Smooth muscle cell (in vitro differentiated cells): ENCODE measurements around the gene ZBTB16. TPM values are rescaled to one million over a fixed set of nuclear protein-coding genes. Genes with fewer than 3 reads are reported as not detected.

ENCODE experiments used
- DNase-seq: peaks from one replicate; lab custom pipeline; 2025; ENCODE audit not compliant: unreplicated experiment; lab: John Stamatoyannopoulos, UW
- H2AFZ ChIP-seq: fragments of 200-600 bp; sonication (generic); 2 replicates; pipeline ENCODE4 v1.6.0; 2016; ENCODE audit warnings: antibody characterized with exemption, low read depth, mild to moderate bottlenecking
- H3F3A ChIP-seq: fragments of 200-600 bp; sonication (generic); 2 replicates; pipeline ENCODE4 v1.6.0; 2017; ENCODE audit warnings: antibody characterized with exemption, low read depth
- H3K27ac ChIP-seq: fragments of 200-600 bp; sonication (generic); 2 replicates; pipeline ENCODE4 v1.5.1; 2016; ENCODE audit warnings: low read depth, mild to moderate bottlenecking
- H3K27me3 ChIP-seq: fragments of 200-600 bp; sonication (generic); 2 replicates; pipeline ENCODE4 v1.6.1; 2016; ENCODE audit warnings: low read depth, mild to moderate bottlenecking
- H3K36me3 ChIP-seq: fragments of 200-600 bp; sonication (generic); 2 replicates; pipeline ENCODE4 v1.5.1; 2016; ENCODE audit warnings: low read depth
- H3K4me1 ChIP-seq: fragments of 200-600 bp; sonication (generic); 2 replicates; pipeline ENCODE4 v1.5.1; 2016; ENCODE audit warnings: low read depth
- H3K4me2 ChIP-seq: fragments of 200-600 bp; sonication (generic); 2 replicates; pipeline ENCODE4 v1.6.0; 2016; ENCODE audit warnings: mild to moderate bottlenecking
- H3K4me3 ChIP-seq: fragments of 200-600 bp; sonication (generic); 2 replicates; pipeline ENCODE4 v1.5.1; 2016; ENCODE audit warnings: mild to moderate bottlenecking
- H3K79me2 ChIP-seq: fragments of 200-600 bp; sonication (generic); 2 replicates; pipeline ENCODE4 v1.6.0; 2016; ENCODE audit warnings: low read depth, mild to moderate bottlenecking
- H3K9ac ChIP-seq: fragments of 200-600 bp; sonication (generic); 2 replicates; pipeline ENCODE4 v1.6.0; 2016; ENCODE audit warnings: low read depth
- H3K9me3 ChIP-seq: fragments of 200-600 bp; sonication (generic); replicated peaks from 2 replicates; pipeline ENCODE4 v1.5.1; 2016; ENCODE audit warnings: low read depth
- H4K20me1 ChIP-seq: fragments of 200-600 bp; sonication (generic); 2 replicates; pipeline ENCODE4 v1.6.0; 2016; ENCODE audit warnings: low read depth
- CTCF ChIP-seq: fragments of 200-600 bp; sonication (generic); IDR thresholded peaks from 2 replicates; pipeline ENCODE4 v1.5.1; 2017; ENCODE audit warnings: borderline replicate concordance, mild to moderate bottlenecking, antibody characterized with exemption; ENCODE audit not compliant: insufficient read depth, poor library complexity, severe bottlenecking
- WGBS: methylation state at CpG from one replicate; pipeline ENCODE4 v1.1.7; 2016; ENCODE audit warnings: low lambda C conversion rate; 5-methylcytosine and 5-hydroxymethylcytosine counted together
- polyA plus RNA-seq: library from polyadenylated mRNA; unstranded; fragments of >200 nt; fragmentation: Nextera tagmentation; extraction: Ambion mirVana; gene quantifications from 2 replicates; pipeline ENCODE4 v1.2.1, GENCODE V29; 2016
- total RNA-seq: library from RNA; depleted of rRNA; stranded (reverse); fragments of >200 nt; gene quantifications from 2 replicates; pipeline ENCODE4 v1.2.3, GENCODE V29; 2014

Gene ZBTB16
- total and polyA plus RNA-seq, 2 experiments from 2014 or later, result not detected

DNA sequence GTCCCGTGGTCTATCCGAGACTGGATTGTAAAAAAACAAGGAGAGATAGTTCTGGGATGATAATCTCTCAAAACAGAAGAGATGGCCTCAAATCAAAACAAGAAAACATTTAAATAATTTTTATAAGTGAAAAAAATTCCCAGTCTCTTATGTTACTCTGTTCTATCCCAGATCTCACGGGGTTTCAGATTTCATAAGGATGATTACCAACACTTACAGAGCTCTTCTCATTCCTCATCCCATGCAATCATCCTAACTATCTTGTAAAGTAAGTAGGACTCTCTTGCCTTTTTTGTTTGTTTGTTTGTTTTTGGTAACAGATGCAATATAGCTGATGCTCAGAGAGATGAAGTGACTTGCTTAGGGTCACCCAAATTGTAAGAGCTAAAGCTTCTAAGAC is 20.0 kb upstream of the ZBTB16 start:
- H2AFZ ChIP-seq, result no peak overlapping the region
- H4K20me1 ChIP-seq, result no peaks in the 10 kb centered on the region
- H3K79me2 ChIP-seq, result no peaks in the 10 kb centered on the region
- H3K9me3 ChIP-seq, result no peaks in the 10 kb centered on the region
- no peak overlapping the region for H3K4me3 ChIP-seq
- peaks cover 20% of the 10 kb centered on the region for H3K27me3 ChIP-seq
- peaks cover 10% of the 10 kb centered on the region for H3K4me1 ChIP-seq
- 27% methylated on average over 3 of the region's 3 CpGs for WGBS
- H3K27ac ChIP-seq, result no peak overlapping the region
- no peaks in the 10 kb centered on the region for H3F3A ChIP-seq
- no peak overlapping the region for H3K9ac ChIP-seq
- TF ChIP-seq CTCF, result no peak
- no peak overlapping the region for H3K4me2 ChIP-seq
- H3K36me3 ChIP-seq, result no peaks in the 10 kb centered on the region
- DNase-seq, result no peak

DNA sequence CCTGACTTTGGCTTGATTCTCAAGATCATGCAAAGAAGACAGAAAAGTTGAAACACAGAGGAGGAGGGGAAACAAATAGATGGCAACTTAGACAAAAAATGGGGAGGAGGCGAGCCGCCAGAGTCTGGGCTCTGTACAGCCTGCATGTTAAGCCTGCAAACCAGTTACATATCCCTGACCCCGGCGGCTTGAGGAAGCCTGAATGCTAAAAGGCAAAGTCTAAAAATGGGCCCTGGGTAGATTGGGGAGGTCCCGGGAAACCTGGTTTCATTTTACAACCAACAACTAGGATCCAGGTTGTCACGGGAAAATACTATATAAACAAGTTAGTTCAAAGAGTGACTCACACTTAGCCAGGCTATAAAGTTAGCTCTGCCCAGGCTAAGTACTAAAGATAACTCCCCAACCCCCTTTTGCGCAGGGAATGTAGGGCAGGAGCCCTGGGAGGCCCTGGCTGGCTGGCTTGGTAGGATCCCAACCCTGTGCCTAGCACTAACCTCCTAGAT is 18.8 kb upstream of the ZBTB16 start:
- Histone ChIP-seq H4K20me1 (no peaks in the 10 kb centered on the region), H3K4me2 (peak overlapping the region; percentile 63), H3K27me3 (peaks cover 23% of the 10 kb centered on the region), H3K4me1 (peaks cover 10% of the 10 kb centered on the region), H3K79me2 (no peaks in the 10 kb centered on the region), H3K36me3 (no peaks in the 10 kb centered on the region), H3K4me3 (no peak overlapping the region), H3F3A (no peaks in the 10 kb centered on the region), H2AFZ (no peak overlapping the region), H3K9me3 (no peaks in the 10 kb centered on the region), H3K9ac (peak overlapping the region; percentile 44), H3K27ac (peak overlapping the region; percentile 50)
- no peak for TF ChIP-seq CTCF
- 29% methylated on average over 7 of the region's 7 CpGs for whole genome bisulfite sequencing
- no peak for DNase-seq

DNA sequence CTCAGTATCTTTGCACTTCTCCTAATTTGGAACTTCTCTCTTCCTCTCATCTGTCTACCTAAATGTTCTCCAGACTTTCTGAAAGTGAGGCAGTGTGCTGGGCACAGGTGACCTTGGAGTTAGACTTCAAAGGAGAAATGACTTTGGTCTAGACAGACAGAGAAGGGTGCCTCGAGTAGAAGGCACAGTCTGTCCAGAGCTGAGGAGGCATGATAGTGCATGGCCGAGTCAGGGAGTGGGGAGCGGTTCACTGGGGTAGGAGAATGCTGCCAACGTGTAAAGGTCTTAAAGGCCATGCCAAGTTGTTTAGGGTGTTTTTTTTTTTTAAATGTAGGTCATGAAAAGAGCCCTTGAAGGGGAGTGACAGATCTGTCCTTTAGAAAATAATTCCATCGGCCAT is 17.3 kb upstream of the ZBTB16 start:
- H3K79me2 ChIP-seq, result no peaks in the 10 kb centered on the region
- H3K9me3 ChIP-seq, result no peaks in the 10 kb centered on the region
- WGBS, result 92% methylated on average over 5 of the region's 5 CpGs
- no peak overlapping the region for H3K4me3 ChIP-seq
- H3K9ac ChIP-seq, result no peak overlapping the region
- H3K27me3 ChIP-seq, result peaks cover 20% of the 10 kb centered on the region
- no peak overlapping the region for H2AFZ ChIP-seq
- H3K27ac ChIP-seq, result no peak overlapping the region
- no peak overlapping the region for H3K4me2 ChIP-seq
- no peaks in the 10 kb centered on the region for H4K20me1 ChIP-seq
- no peak for TF ChIP-seq CTCF
- no peaks in the 10 kb centered on the region for H3K36me3 ChIP-seq
- DNase-seq, result no peak
- H3K4me1 ChIP-seq, result peaks cover 4% of the 10 kb centered on the region
- H3F3A ChIP-seq, result no peaks in the 10 kb centered on the region
